GM21515 (cell line): Measurements from ENCODE around the gene INTS15.
"Not testable (repeated sequence)": the region's sequence is repeated elsewhere in the genome, so short reads cannot be mapped to it uniquely, and the experiment has no call there.

Experiments used
- ATAC-seq: cut with Tn5 transposase; IDR thresholded peaks from one replicate; pipeline ENCODE4 v1.9.1; 2021; ENCODE audit not compliant: unreplicated experiment

The INTS15 gene

DNA sequence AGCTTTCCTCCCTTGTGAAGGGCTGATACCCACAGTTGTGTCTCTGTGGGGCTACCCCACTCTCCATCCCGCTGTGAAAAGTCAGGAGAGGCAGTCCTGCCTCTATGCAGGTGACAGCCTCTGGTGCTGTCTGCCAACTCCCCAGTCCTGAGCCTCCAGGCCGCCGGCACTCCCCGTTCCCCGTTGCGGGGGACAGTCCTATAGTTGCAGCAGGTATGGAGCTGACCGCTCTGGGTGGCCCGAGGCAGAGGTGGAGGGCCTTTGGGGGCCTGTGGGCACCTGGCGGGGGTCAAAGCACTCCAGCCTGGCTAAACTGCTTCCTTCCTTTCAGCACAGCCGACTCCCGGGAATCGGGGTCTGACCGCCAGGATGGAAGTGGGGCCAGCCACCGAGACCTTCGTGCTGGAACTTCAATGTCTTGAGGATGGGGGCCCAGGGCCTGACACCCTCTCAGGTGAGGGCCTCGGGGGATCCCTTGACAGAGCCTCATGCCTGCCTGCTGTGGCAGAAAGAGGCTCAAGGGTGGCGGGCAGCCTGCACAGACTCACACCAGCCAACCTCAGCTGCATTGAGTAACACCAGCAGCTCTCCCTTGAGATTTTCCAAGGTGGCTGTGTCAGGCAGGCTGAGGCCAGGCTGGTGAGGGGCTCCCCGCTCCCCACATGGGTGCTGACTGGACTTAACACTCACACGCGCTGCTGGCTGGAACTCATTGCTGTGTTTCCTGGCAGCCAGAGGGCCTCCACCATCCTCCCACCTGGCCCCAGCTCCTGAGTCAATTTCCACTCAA lies 27.2 kb downstream of the INTS15 start:
- ATAC-seq: no peak

DNA sequence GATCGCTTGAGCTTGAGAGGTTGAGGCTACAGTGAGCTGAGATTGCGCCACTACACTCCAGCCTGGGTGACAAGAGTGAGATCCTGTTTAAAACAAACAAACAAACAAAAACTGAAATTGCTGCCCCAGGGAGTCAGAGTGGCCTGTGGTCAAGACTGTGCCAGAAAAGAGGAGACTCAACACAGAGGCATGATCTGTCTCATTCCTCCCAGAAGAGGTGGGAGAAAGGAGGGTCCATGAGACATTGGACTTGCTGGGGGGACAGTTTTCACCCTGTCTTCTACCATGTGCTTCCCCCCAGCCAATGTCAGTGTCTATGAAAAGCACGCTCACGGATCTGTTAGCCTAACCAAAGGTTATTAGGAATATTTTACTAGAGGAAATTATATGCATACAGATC lies 28.8 kb downstream of the INTS15 start:
- no peak for ATAC-seq

DNA sequence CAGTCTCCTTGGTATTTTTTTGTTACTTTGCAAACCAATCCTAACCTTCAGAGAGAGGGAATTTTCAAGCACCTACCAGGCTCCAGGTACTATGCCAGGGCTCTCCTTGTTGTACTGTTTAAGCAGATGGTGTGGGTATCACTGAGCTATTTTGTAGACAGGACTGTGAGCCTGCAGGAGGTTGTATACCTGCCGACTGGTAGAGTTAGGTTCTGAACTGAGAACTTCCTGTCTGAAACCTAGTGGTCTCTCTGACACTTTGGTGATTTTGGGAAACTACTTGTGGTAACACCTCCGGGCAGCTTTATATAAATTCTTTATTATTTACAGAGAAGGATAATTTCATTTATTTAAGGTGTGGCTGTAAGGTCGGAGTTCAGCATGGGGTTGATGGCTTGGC lies 30.1 kb downstream of the INTS15 start:
- no peak for ATAC-seq

DNA sequence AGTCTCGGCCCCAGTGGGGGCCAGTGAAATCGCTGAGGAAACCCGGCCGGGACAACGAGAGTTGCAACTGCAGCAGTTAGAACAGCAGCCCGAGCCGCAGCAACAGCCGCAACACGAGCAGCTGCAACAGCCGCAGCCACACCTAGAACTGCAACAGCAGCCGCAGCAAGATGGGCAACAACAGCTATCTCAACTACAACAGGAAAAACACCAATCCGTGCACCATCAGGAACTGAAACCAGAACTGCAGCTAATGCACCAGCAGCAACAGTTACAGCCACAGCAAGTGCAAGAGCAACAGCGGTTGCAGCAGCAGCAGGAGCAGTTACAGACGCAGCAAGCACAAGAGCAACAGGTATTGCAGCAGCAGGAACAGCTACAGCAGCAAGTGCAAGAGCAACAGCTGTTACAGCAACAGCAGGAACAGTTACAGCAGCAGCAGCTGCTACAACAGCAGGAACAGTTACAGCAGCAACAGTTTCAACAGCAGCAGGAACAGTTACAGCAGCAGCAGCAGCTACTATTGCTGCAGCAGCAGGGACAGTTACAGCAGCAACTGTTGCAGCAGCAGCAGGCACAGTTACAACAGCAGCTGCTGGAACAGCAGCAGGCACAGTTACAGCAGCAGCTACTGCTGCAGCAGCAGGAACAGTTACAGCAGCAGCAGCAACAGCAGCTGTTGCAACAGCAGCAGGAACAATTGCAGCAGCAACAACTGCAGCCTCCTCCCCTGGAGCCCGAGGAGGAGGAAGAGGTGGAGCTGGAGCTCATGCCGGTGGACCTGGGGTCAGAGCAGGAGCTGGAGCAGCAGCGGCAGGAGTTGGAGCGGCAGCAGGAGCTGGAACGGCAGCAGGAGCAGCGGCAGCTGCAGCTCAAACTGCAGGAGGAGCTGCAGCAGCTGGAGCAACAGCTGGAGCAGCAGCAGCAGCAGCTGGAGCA lies 31.6 kb downstream of the INTS15 start:
- no peak for ATAC-seq

DNA sequence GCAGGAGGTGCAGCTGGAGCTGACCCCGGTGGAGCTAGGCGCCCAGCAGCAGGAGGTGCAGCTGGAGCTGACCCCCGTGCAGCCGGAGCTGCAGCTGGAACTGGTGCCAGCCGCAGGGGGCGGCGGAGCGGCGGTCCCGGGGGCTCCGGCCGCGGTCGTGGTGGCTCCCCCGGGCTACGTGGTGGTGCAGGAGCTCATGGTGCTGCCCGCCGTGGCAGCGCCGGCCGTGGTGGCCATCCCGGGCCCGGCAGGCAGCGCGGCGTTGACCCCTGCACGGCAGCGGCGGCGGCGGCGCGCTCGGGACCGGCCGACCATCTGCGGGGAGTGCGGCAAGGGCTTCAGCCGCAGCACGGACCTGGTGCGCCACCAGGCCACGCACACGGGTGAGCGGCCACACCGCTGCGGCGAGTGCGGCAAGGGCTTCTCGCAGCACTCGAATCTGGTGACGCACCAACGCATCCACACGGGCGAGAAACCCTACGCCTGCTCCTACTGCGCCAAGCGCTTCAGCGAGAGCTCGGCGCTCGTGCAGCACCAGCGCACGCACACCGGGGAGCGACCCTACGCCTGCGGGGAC lies 32.4 kb downstream of the INTS15 start:
- no peak for ATAC-seq

DNA sequence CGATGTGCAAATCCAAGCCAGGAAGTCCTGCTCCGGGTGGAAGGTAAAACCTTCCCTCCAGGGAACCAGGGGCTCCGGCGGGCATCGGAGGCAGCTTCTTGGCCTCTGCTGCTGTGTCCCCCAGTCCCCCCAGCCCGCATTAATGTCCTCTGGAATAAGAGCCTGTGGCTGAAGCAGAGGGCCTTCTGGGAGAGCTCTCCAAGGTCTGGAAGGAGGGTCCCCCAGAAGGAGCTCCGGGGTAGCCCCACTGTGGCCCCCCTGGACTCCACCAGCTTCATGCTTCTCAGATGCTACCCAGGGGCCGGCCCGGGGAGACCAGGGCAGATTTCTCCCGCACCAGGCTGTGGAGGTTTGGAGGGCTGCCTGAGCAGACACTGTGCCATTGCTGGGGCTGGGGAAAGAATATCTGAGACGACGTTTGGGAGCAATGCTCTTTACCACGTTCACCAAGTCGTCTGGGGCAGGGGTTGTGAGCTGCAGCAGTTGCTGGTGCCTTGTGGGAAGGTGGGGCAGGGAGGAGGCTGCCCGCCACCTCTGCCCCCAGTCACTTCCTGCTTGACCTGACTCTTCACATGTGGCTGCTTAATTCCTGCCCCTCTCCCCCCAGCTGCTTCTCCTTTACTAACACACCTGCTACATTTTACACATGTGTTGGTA lies 33.9 kb downstream of the INTS15 start:
- no peak for ATAC-seq

DNA sequence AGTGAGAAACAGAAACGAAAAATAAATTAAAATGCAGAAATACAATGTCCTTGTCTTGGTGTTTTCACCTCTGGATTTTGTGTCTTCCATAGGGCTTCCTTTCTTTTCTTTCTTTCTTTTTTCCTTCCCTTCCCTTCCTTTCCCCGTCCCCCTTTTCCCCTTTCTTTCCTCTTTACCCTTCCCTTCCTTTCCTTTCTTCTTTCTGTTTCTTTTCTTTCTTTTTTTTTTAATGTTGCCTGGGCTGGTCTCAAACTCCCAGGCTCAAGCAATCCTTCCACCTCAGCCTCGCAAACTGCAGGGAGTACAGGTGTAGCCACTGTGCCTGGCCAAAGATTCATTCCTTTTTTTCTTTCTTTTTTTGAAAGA lies 34.4 kb downstream of the INTS15 start:
- ATAC-seq: no peak

DNA sequence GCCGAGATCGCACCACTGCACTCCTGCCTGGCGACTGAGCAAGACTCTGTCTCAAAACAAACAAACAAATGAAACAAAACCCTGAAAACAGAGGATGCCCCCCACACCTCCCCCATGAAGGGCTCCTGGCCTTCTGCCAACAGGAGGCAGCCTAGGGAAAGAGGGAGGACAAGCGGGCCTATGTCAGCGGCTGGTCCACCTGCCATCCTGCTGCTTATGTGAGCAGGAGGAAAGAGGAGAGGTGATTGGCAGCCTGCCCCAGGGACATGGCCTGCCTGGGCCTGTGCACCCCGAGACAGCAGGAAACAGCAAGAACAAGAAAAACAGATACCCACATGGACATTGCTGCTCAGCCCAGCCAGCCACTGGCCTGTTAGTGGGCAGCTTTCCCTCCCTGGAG lies 38.2 kb downstream of the INTS15 start:
- ATAC-seq: no peak

DNA sequence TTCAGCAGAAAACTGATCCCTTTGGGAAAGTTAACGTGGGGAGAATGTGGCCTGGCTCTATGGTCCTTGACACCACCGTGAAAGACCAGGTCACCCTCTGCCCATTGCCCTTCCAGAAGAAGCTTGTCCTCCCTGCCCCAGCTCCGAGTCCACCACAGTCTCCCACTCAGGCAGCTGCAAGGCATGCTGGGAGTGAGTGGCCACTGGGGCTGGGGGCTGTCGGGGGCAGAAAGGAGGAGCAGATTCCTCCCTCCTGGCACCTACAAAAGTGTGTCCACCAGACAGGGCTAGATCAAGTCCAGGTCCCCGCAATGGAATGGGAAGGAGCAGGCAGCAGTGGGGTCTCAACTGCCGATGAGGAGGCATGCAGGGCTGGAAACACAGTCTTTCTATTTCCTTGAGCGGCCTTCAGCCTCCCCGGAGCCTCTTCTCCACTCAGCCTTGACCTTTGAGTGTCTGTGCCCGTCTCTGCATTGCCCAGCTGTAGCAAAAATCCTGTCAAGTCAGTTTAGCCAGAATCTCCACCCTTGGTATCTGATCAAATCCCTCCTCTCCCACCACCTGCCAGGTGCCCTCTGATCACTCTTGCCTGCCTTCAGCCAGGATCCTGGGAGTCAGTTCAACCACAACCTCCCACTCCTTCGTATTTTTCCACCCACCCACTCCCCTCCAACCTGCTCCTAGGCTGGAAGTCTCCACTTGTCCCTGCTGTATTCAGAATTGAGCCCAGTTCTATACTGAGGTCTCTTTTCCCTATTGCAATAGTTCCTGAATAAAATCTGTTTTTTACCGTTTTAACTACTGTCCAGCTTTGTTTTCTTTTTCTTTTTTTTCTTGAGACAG lies 40.4 kb downstream of the INTS15 start:
- ATAC-seq: no peak

DNA sequence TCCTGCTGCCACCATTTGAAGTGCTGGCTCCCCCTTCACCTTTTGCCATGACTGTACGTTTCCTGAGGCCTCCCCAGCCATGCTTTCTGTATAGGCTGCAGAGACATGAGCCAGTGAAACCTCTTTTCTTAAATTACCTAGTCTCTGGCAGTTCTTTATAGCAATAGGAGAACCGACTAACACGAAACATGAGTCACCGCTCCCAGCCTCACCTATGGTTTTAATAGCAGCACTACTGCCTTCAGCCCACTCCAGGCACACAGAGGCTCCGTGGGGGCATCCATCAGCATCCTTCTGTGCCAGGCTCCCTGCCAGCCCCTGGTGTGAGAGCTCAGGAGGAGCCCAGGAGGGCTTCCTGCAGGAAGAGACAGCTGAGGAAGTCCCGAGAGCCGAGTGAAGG lies 41.8 kb downstream of the INTS15 start:
- ATAC-seq: no peak

DNA sequence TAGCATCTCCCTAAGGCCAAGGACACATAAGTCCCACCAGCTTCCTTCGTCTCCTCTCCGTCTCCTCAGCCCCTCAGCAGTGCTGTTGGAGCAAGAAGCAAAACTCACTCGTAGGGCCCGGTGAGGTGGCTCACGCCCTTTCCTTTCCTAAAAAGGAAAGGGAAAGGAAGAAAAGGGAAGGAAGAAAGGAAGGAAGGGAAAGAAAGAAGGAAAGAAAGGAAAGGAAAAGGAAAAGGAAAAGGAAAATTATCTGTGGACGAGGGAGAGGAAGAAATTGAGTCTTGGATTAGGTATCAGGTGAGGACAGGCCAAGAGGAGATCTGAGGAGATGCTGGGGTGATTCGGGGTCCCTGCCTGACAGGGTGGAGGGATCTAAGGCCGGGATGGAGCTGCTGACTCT lies 44.2 kb downstream of the INTS15 start:
- no peak for ATAC-seq

DNA sequence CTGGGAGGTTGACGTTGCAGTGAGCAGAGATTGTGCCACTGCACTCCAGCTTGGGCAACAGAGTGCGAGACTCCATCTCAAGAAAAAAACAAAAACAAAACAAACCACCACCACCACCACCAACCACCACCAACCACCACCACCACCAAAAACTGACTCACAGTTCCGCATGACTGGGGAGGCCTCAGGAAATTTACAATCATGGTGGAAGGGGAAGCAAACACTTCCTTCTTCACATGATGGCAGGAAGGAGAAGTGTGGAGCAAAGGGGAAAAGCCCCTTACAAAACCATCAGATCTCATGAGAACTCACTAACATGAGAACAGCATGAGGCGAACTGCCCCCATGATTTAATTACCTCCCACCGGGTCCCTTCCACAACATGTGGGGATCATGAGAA lies 45.1 kb downstream of the INTS15 start:
- ATAC-seq: not testable (repeated sequence)

DNA sequence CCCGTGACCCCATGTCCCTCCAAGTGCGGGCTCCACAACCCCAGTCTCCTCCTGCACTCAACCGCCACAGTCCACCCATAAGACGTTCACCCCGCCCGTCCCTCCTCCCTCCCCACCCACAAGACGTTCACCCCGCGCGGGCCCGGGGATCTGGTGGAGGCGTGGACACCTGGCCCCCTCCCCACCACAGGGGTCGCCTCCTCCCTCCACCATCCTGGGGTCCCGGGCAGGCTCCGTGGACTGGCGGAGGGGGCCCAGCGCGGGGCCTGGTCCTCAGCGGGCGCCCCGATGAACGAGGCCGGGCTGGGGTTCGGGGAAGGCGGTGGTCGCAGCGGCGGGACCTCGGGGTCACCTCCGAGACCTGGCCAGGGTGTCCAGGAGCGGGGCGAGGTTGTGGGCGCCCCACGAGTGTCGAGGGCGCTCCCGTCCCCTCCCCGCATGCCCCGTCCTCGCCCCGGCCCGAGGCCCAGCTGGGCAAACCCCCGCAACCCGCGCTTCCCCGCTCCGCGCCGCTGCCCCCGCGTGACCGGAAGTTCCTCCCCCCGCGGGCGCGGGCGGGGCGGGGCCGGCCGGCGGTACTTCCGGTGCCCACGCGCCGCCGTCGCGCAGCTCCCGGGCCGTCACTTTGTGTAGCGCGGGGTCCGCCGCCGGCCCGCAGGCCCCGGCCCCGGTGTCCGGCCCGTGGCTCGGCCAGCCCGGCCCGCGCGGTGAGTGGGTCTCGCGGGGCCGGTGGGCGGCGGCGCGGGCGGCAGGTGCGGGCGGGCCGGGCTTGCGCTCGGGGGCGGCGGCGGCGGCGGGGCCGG lies 47.1 kb downstream of the INTS15 start, which contains the start of gene ZNF316:
ZNF316 (plus strand) TSS at position 578 of the 803 bp plus-strand sequence. CDS start 5,092 bp downstream, outside the sequence.
- ATAC-seq: peak; percentile 53

DNA sequence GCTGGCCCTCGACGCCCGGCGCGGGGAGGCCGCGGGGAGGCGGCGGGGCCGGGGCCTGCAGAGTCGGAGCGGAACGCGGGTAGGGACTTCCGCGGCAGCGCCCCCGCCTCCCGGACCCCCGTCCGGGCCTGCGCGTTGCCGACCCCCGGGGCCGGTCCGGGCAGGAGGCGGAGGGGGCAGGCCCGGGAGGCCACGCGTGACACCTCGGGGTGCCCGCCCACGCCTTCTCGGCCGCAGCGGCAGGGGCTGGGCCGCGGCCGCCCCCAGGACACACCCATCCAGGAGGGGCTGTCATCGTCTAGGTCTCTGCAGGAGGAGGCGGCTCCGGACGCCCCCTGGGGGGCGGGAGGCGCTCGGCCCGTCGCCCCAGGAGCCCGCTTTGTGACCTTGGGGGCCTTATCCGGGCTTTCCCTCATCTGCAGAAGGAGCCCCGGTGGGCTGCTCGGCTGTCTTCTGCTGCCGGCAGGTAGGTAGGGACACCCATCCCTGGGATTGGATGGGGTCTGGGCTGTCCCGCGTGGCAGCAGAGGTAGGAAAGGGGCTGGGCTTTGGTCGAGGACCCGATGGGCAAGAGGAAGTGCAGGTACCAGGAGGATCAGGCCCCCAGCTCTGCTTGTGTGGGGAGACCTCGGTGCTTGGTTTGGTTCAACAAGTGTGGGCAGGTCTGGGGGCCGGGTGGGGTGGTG lies 47.9 kb downstream of the INTS15 start:
- ATAC-seq: peak; percentile 81

DNA sequence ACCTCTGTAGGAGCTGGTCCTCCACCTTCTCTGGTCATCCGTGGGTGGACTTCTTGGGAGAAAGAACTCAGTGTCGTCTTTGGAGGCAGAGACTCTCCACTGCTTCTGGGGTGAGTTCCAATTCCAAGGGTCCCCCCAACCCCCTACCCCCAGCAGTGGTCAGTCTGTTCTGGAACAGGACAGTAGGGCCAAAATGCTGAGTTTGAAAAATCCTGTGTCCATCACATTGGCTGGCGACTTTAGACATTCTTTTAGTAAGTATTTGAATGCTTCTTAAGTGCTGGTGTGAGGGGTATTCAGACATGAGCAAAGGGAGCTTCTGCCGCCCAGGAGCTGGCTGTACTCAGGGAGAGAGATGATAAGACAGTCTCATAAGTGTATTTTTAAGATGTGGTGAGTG lies 49.2 kb downstream of the INTS15 start:
- ATAC-seq: no peak

DNA sequence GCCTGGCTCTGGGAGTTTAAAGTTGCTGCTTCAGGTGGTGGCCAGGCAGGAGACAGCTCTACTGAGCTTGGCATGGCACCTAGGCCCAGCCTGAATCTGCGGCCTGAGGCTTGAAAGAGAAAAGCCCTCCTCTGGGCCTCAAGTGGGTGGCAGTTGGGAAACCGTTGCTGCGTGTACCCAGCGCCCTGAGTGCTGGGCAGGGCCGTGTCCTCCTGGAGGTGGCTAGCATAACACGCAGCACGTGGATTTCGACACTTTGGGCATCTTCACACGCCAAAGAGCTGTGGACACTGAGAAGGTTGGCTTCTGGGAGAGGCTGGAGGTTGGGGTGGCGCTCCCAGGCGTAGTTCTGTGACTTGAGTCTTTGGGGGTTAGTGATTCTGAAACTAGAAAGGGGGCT lies 49.8 kb downstream of the INTS15 start:
- no peak for ATAC-seq

DNA sequence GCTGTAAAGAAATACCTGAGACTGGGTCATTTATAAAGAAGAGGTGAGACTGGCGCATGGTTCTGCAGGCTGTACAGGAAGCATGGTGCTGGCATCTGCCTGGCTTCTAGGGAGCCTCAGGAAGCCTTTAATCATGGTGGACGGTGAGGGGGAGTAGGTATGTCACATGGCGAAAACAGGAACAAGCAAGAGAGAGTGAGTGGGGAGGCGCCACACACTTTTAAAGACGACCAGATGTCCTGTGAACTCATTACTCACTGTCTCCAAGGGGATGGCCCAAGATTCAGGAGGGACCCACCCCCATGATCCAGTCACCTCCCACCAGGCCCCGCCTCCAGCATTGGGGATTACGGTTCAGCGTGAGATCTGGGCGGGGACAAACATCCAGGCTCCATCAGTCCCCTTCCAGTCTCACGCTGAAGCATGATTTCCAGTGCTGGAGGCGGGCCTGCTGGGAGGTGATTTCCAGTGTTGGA lies 50.5 kb downstream of the INTS15 start:
- ATAC-seq: no peak

DNA sequence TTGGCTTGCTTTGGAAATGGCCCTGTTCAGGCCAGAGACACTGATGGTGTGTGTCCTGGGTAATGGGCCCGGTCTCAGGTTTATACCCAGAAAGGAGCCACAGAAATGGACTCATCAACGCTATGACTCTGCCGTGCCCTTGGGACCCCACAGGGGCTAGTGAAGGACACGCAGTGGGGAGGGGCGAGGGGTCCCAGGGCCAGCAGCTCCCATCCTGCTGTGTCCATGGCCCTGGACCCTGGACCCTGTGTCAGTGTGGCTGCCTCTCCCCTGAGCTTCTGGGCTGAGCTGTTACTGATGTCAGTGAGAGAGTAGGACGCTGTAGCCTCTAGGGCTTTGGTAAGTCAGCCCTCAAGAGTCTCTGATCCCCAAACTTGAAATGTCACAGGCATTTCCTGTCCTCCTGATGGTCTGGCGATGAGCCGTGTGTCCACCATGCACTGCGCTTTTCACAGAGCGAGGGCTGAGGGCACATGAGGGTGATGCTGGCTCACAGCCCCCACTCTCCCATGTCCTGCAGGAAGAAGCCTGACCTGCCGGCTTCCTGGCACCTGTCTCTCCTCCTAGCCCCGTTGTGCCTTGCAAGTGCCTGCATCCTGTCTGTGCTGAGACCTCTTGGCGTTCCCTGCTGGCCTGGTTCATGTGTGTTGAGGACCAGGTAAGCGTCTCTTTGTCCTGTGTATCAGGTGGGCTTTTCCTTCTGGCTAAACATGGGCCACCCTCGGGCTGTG lies 51.6 kb downstream of the INTS15 start:
- no peak for ATAC-seq
